ENCODE data around the gene CD320.

- TF ChIP-seq, protein P1, sequence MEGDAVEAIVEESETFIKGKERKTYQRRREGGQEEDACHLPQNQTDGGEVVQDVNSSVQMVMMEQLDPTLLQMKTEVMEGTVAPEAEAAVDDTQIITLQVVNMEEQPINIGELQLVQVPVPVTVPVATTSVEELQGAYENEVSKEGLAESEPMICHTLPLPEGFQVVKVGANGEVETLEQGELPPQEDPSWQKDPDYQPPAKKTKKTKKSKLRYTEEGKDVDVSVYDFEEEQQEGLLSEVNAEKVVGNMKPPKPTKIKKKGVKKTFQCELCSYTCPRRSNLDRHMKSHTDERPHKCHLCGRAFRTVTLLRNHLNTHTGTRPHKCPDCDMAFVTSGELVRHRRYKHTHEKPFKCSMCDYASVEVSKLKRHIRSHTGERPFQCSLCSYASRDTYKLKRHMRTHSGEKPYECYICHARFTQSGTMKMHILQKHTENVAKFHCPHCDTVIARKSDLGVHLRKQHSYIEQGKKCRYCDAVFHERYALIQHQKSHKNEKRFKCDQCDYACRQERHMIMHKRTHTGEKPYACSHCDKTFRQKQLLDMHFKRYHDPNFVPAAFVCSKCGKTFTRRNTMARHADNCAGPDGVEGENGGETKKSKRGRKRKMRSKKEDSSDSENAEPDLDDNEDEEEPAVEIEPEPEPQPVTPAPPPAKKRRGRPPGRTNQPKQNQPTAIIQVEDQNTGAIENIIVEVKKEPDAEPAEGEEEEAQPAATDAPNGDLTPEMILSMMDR (IDR thresholded peaks at IDR 0.05 in 4 of 5, conservative IDR thresholded peaks at IDR 0.05 in 1 of 5): no peak
- TF ChIP-seq POLR2A (IDR thresholded peaks at IDR 0.05): no peak
Measured at GRCh38 chr19:8332976-8333766, 25.0 kb upstream of the CD320 start.

Data from gastrocnemius medialis (tissue), 4 donors.